Stimulated activated CD4-positive, alpha-beta T cell treated with anti-CD3 and anti-CD28 coated beads, TNF-alpha, amount 100 ng/mL, for 24 hours (primary cell): ENCODE measurements around the gene CNNM4.

Experiments
- DNase-seq, 3 experiments: peaks; one replicate each; pipeline ENCODE4 v3.0.0-alpha.2; 2020; ENCODE audit warnings: low read depth in 3 of 3

The CNNM4 gene

DNA sequence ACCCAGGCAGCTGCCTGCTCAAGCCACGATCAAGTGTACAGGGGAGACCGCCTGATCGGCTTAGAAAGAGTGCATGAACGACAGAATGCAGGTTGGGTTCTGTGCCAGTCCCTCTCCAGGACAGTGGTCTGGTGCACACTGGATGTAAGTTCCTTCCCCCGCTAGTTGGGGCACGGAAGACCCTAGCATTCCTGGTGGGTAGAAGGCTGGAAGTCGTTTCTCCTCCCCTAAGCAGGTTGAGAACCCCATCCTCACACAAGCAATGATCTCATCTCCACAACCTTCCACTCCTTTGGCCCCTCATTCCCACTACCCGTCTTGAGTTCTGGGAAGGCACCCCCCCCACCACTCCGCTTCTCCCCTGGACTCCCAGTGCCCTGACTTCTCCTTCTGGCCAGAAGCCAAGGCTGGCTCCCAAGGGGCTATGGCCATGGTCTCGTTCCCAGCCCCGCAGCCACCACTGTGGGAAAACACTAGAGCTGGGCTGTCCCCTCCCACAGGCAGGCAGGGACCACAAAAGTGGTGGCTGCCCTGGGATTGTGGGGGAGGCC lies 98.5 kb downstream of the CNNM4 start:
- DNase-seq, result no peak

DNA sequence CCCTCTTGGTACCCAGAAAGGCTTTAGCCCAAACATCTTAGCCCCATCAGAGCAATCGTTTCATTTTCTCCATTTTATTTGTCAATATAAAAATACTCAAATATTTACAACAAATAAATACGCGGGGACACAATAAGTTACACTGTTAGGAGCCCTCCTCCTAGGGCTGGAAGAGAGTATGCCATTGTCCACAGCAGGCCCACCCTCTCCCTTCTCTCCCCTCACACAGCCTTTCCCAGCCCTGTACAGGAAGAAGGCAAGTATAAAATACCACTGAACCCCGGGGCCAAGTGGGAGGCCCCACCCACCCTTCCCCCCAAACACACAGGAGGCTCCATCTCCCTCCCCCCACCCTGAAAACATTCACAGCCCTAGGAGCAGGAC lies 99.0 kb downstream of the CNNM4 start:
- no peak for DNase-seq

DNA sequence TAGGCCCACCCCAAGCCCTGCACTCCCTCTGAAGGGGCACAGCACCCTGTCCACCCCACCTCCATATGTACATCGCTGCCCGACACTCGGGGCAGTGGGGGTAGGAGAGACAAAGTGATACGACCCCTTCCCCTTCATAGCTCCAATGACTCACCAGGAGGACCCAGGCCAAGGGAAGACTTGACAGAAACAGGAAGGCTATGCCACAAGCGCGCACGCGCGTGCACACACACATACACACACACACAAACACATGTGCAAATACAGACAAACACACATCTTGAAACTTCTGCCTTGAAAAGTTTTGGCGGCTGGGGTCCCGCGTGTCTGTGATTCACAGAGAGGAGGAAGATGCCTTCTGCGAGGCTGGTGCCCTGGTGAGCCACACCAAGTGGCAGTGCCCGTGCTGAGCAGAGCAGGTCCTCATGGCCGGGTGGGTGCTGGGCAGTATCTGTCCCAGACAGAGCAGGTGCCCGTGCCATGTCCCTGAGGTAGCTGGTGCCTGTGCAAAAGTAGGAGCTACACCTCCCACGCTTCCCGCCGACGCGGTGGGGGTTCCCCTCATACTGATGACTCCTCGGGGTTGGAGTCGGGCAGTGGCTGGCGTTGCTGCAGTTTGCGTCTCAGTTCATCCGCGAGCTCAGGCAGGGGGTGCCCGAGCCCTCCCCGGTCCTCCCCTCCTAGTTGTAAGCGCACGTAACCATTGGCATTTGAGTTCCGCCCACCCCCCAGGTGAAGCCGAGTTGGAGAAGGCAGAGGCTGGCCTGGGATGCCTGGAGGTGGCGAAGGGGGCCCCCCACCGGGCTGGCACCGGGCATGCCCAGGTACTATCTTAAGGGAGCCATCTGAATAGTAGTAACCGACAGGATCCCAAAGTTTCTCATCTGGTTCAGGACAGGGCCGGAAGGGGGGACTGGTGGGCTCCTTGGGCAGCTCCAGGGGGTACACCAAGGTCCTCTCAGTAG lies 99.6 kb downstream of the CNNM4 start:
- peak in 1 of 3 experiments; percentile 59 for DNase-seq

DNA sequence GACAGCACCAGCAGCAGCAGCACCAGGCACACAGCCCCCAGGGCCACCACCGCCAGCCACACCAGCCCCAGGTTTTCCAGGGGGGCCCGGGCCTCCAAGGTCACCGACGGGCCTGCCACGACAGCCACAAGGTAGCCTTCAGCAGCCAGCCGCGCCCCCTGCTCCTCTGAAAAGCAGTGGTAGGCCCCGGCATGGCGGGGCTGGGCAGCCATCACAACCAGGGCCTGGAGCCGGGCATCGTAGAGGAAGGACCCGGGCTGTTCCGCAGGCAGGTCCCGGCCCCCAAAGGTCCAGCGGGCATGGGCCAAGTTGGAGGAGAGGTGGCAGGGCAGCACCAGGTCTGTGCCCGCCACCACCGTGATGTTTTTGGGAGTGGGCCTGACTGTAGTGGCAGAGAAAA lies 100.4 kb downstream of the CNNM4 start:
- DNase-seq, result no peak
